GM12864 (cell line): ENCODE data around the gene CHD1.

Source experiments
- DNase-seq: peaks from one replicate; pipeline ENCODE4 v3.0.0-alpha.2; 2011; ENCODE audit warnings: low read depth
- H3K4me3 ChIP-seq: 2 replicates; pipeline ENCODE4 v1.5.1; 2011; ENCODE audit warnings: mild to moderate bottlenecking, low read depth, low read length, control low read depth
- CTCF ChIP-seq: IDR thresholded peaks from 2 replicates; pipeline ENCODE4 v1.5.1; 2011; ENCODE audit warnings: low read depth, mild to moderate bottlenecking, moderate library complexity, low read length, control low read depth, inconsistent platforms; ENCODE audit errors: missing control alignments

The CHD1 gene

GRCh38 chr5:98927242-98927988, 1.4 kb downstream of the CHD1 start:
- peak; percentile 40 for DNase-seq
- H3K4me3 ChIP-seq: peak overlapping the region; percentile 92
- TF ChIP-seq CTCF: no peak

GRCh38 chr5:98923966-98924365, 4.8 kb downstream of the CHD1 start:
- no peak overlapping the region for H3K4me3 ChIP-seq
- no peak for TF ChIP-seq CTCF
- no peak for DNase-seq

- no peak for TF ChIP-seq CTCF
- no peak for DNase-seq
- H3K4me3 ChIP-seq: no peak overlapping the region
Observed at GRCh38 chr5:98921947-98922505, 6.8 kb downstream of the CHD1 start.

GRCh38 chr5:98917433-98917832, 11.4 kb downstream of the CHD1 start:
- no peak overlapping the region for H3K4me3 ChIP-seq
- no peak for DNase-seq
- TF ChIP-seq CTCF: no peak

GRCh38 chr5:98916540-98916939, 12.3 kb downstream of the CHD1 start:
- H3K4me3 ChIP-seq: no peak overlapping the region
- no peak for TF ChIP-seq CTCF
- no peak for DNase-seq

- TF ChIP-seq CTCF: no peak
- DNase-seq: no peak
- no peak overlapping the region for H3K4me3 ChIP-seq
Observed at GRCh38 chr5:98913911-98914310, 14.9 kb downstream of the CHD1 start.
